AG10803 (cell line): ENCODE measurements around the gene A3GALT2.

Source experiments
- DNase-seq: peaks from one replicate; pipeline ENCODE4 v3.0.0; 2010; ENCODE audit warnings: low read depth
- H3K4me3 ChIP-seq: 2 replicates; pipeline ENCODE4 v1.5.1; 2011; ENCODE audit warnings: mild to moderate bottlenecking, low read length, control low read depth
- TF ChIP-seq, protein P1 (sequence below): conservative IDR thresholded peaks from 2 replicates; pipeline ENCODE4 v1.5.1; 2011; ENCODE audit warnings: mild to moderate bottlenecking, low read length, control low read depth, inconsistent platforms

The A3GALT2 gene

DNA sequence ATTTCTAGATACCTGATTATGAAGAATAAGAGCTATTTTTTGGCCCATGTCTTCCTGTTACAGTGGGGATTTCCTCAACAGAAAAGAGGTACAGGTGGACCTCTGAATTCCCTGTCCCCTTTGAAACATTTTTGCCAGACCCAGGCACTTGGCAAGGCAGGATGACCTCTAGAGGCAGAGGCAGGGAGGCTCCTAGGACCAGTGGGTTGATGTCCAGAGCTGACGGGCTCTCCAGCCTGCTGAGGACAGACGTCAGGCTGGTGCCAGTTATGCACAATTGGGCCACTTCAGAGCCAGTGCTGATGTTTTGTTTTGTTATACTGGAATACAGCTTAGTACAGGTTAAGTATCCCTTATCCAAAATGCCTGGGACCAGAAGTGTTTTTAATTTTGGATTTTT is 18.5 kb upstream of the A3GALT2 start:
- H3K4me3 ChIP-seq, result no peak overlapping the region
- TF ChIP-seq, protein P1, sequence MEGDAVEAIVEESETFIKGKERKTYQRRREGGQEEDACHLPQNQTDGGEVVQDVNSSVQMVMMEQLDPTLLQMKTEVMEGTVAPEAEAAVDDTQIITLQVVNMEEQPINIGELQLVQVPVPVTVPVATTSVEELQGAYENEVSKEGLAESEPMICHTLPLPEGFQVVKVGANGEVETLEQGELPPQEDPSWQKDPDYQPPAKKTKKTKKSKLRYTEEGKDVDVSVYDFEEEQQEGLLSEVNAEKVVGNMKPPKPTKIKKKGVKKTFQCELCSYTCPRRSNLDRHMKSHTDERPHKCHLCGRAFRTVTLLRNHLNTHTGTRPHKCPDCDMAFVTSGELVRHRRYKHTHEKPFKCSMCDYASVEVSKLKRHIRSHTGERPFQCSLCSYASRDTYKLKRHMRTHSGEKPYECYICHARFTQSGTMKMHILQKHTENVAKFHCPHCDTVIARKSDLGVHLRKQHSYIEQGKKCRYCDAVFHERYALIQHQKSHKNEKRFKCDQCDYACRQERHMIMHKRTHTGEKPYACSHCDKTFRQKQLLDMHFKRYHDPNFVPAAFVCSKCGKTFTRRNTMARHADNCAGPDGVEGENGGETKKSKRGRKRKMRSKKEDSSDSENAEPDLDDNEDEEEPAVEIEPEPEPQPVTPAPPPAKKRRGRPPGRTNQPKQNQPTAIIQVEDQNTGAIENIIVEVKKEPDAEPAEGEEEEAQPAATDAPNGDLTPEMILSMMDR, result 0 out of 2 replicates have a peak, but pooled peaks have one; percentile 9
- no peak for DNase-seq

DNA sequence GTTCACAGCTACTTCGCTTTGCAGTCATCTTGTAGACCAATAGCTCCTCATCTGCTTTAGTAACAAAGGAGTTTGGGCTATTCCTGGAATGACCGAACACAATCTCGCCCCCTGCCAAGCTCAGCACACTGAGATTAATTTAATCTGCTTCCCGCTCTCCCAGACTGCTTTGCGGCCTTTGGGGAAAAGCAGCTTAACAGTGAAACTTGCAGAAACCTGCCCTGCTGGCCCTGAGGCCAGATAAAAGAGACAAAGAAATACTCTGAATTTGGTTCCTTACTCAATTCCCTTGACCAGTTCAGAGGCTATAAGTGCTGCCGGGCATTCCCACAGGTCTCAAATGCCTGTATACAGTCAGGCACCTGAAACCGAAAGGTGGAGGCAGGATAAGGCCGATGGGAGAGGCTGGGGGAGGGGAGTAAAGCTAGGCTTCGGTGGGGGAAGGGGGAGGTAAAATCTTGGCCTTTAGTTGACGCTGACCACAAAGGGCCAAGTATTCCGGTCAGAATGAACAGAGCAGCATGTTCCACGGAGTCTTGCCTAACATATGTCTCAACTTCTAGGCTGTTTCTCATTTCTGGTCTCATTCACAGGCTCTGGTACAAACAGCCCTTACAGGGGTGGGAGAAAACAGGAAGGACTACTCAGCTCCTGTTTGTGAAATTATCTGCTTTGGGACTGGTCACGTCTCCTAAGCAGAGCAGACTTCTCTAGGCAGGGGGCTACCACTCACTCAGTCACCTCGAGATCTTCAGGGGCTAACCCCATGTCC is 17.7 kb upstream of the A3GALT2 start:
- H3K4me3 ChIP-seq, result peak overlapping the region; percentile 31
- peak; percentile 96 for DNase-seq
- TF ChIP-seq, protein P1, result no peak

DNA sequence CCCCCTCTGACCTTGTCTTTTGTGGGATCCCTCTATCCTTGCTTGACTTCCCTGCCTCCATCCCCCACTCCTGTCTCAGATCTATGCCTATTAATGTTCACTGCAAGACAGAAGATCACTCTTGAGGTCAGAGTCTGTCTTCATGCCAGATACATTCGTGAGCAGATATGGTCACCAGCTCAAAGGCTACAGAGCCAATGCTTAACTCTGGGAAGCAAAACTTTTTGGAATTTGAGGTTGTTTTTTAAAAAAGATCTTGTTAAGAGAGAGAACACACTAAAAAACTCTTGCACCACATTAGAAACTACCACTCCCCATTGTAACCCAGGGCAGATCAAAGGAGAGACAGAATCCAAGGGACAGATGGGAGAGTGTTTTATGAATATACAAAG is 17.1 kb upstream of the A3GALT2 start:
- TF ChIP-seq, protein P1, result no peak
- peak overlapping the region; percentile 31 for H3K4me3 ChIP-seq
- peak; percentile 92 for DNase-seq

DNA sequence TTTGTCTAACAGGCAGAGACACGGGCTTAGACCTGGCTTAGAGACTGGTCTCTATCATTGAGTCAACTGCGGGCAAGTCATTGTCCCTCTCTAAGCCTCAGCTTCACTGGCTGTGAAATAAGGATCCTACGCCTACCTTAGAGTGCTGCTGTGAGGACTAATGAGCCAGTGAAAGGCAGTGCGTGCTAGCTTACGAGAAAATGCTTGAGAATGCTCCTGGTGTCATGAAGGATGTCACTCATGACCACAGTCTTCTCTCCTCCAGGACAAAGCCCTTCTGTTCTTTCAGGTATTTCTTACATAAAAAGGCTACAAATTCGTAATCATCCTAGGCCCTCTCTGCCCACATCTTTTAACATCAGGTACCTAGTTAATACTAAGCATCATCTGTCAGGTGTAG is 16.5 kb upstream of the A3GALT2 start:
- TF ChIP-seq, protein P1, result no peak
- DNase-seq, result no peak
- H3K4me3 ChIP-seq, result no peak overlapping the region

DNA sequence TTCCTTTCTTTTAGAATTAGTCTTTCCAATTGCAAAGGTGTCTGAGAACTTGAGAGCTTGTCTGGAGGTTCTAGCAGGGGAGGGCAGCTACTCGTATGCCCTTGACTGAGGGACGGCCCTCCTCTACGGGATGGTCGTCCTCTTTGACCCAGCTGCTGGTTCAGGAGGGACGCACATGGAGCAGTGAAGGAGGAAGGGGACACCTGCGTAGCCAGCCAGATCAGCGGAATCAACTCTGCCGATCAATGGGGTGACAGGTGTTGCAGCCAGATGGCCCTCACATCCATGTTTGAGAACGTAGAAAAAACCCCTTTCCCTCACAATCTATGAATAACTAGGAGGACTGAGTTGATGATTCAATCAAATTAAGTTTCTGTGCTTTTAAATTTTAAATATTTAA is 15.7 kb upstream of the A3GALT2 start:
- no peak overlapping the region for H3K4me3 ChIP-seq
- DNase-seq, result no peak
- TF ChIP-seq, protein P1, result no peak

DNA sequence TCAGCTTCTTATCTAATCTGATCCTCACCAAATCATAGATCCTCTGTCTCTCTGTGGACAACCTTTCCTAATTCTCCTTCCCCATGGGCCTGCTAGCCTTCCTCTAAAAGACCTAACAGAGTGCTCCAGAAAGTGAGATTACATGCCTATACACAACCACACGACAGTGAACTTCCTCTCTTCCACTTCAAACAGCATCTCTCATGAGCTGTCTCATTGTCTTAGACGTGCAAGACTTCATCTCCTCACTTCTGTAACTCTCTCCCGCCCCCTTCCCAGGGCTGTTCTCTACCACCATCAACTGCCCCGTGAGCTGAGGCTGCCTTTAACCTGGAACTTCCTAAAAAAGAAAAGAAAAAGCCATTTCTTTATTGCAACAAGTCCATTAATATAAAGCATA is 14.1 kb upstream of the A3GALT2 start:
- TF ChIP-seq, protein P1, result no peak
- DNase-seq, result no peak
- H3K4me3 ChIP-seq, result no peak overlapping the region

DNA sequence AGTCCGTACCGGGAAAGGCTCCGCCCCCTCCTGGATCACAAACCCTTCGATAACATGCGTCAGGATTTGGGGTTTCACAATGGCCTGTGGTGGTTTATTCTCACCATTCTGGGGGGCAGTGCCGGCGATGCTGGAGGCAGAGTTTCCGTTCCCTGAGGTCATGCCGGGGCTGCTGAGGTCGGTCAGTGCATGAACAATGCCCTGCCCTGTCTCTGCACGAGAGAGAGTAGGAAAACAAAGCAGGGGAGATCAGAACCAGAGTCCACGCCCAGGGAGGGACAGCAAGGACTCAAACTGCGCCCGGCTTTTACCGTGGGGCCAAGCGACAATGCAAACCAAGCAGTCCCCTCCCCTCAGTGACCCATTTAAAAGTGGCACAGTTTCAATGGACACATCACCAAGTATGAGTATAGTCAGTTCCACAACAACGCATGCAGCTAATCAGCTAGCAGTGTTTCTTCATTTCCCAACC is 13.2 kb upstream of the A3GALT2 start:
- TF ChIP-seq, protein P1, result no peak
- H3K4me3 ChIP-seq, result no peak overlapping the region
- peak; percentile 82 for DNase-seq
